GM19328 (cell line): ENCODE results near the gene MTPN.

Experiments used
- ATAC-seq: cut with Tn5 transposase; IDR thresholded peaks from one replicate; pipeline ENCODE4 v1.9.1; 2021; ENCODE audit warnings: mild to moderate bottlenecking, moderate library complexity; ENCODE audit not compliant: unreplicated experiment

Gene MTPN

GRCh38 chr7:135929249-135929648 lies 47.9 kb downstream of the MTPN start:
- ATAC-seq, result no peak

- ATAC-seq, result no peak
Observed at GRCh38 chr7:135928136-135928535, 49.0 kb downstream of the MTPN start.

- ATAC-seq, result no peak
Observed at GRCh38 chr7:135925210-135925609, 51.9 kb downstream of the MTPN start.

- ATAC-seq, result no peak
Observed at GRCh38 chr7:135924302-135924701, 52.9 kb downstream of the MTPN start.

- ATAC-seq, result no peak
Observed at GRCh38 chr7:135922263-135922662, 54.9 kb downstream of the MTPN start.

GRCh38 chr7:135920478-135920877 lies 56.7 kb downstream of the MTPN start:
- ATAC-seq, result no peak

GRCh38 chr7:135919071-135919841 lies 57.9 kb downstream of the MTPN start:
- ATAC-seq, result no peak

GRCh38 chr7:135918134-135918533 lies 59.0 kb downstream of the MTPN start:
- ATAC-seq, result no peak

- ATAC-seq, result no peak
Observed at GRCh38 chr7:135917721-135918120, 59.4 kb downstream of the MTPN start.

- ATAC-seq, result no peak
Observed at GRCh38 chr7:135914346-135914745, 62.8 kb downstream of the MTPN start.

GRCh38 chr7:135913404-135913803 lies 63.8 kb downstream of the MTPN start:
- ATAC-seq, result no peak

GRCh38 chr7:135911099-135911498 lies 66.1 kb downstream of the MTPN start:
- ATAC-seq, result no peak

- no peak for ATAC-seq
Observed at GRCh38 chr7:135910393-135911036, 66.6 kb downstream of the MTPN start.

GRCh38 chr7:135905858-135906257 lies 71.3 kb downstream of the MTPN start:
- ATAC-seq, result no peak

GRCh38 chr7:135905355-135905754 lies 71.8 kb downstream of the MTPN start:
- ATAC-seq, result no peak

GRCh38 chr7:135904282-135904681 lies 72.9 kb downstream of the MTPN start:
- no peak for ATAC-seq

- ATAC-seq, result no peak
Observed at GRCh38 chr7:135901585-135902540, 75.3 kb downstream of the MTPN start.

GRCh38 chr7:135900065-135900546 lies 77.1 kb downstream of the MTPN start:
- no peak for ATAC-seq

GRCh38 chr7:135899458-135900064 lies 77.6 kb downstream of the MTPN start:
- no peak for ATAC-seq

- no peak for ATAC-seq
Observed at GRCh38 chr7:135898226-135898625, 78.9 kb downstream of the MTPN start.

- no peak for ATAC-seq
Observed at GRCh38 chr7:135894816-135895215, 82.3 kb downstream of the MTPN start.
